H1 (cell line): ENCODE results near the gene EPHA1. TPM values are rescaled to one million over a fixed set of nuclear protein-coding genes. Genes with fewer than 3 reads are reported as not detected.

Experiments
- CTCF ChIA-PET: fragments of 300-600 bp; sonication (Branson Sonifier 250); formaldehyde crosslinking; loops from one replicate; lab custom pipeline; 2021; ENCODE audit not compliant: partially characterized antibody; lab: Charles Lee
- POLR2A ChIA-PET: fragments of 300-600 bp; sonication (Branson Sonifier 250); formaldehyde crosslinking; loops from one replicate; lab custom pipeline; 2021; ENCODE audit warnings: inconsistent platforms; ENCODE audit not compliant: partially characterized antibody; lab: Charles Lee
- DNase-seq, 2 experiments: peaks; one replicate each; pipeline versions ENCODE4 v3.0.0 to v3.0.0-alpha.2; 2010 to 2022; ENCODE audit warnings: low spot score in 2 of 2, low read depth in 1 of 2, mixed read lengths in 1 of 2
- FAIRE-seq: peaks from 2 replicates; lab custom pipeline; 2011; peaks lifted over from hg19 to GRCh38; lab: Jason Lieb, UNC
- H2AFZ ChIP-seq: 2 replicates; pipeline ENCODE4 v1.8.1; 2012; ENCODE audit warnings: low read length, inconsistent platforms
- H2AK5ac ChIP-seq: 2 replicates; pipeline ENCODE4 v1.6.1; 2013; ENCODE audit warnings: low read depth, low read length
- H2BK120ac ChIP-seq: replicated peaks from 2 replicates; pipeline ENCODE3; 2013; ENCODE audit warnings: low read depth, low read length, inconsistent platforms
- H2BK12ac ChIP-seq: 2 replicates; pipeline ENCODE4 v1.6.1; 2013; ENCODE audit warnings: low read depth, low read length
- H2BK15ac ChIP-seq: 2 replicates; pipeline ENCODE4 v1.6.1; 2013; ENCODE audit warnings: low read length
- H2BK20ac ChIP-seq: 2 replicates; pipeline ENCODE4 v1.6.1; 2013; ENCODE audit warnings: low read length
- H2BK5ac ChIP-seq: 2 replicates; pipeline ENCODE4 v1.6.1; 2013; ENCODE audit warnings: low read depth, low read length
- H3K14ac ChIP-seq: 2 replicates; pipeline ENCODE4 v1.6.1; 2013; ENCODE audit warnings: inconsistent platforms; ENCODE audit not compliant: insufficient read length
- H3K18ac ChIP-seq: 2 replicates; pipeline ENCODE4 v1.6.1; 2013; ENCODE audit warnings: low read length; ENCODE audit errors: extremely low read depth
- H3K23ac ChIP-seq: 2 replicates; pipeline ENCODE4 v1.6.1; 2013; ENCODE audit warnings: inconsistent platforms; ENCODE audit not compliant: insufficient read length
- H3K23me2 ChIP-seq: 2 replicates; pipeline ENCODE4 v1.6.1; 2013; ENCODE audit warnings: low read depth, low read length
- H3K27ac ChIP-seq: 2 replicates; pipeline ENCODE4 v1.6.1; 2011; ENCODE audit warnings: low read depth, low read length, inconsistent platforms
- H3K27me3 ChIP-seq, 4 experiments: replicated peaks in 1 of 4; 1 replicate in 1 of 4; 2 replicates in 3 of 4; pipeline versions ENCODE4 v1.6.1 to v1.8.1; 2011 to 2013; ENCODE audit warnings: low read length in 3 of 4, mild to moderate bottlenecking in 3 of 4, inconsistent platforms in 2 of 4, mixed read lengths in 2 of 4, moderate library complexity in 1 of 4; ENCODE audit not compliant: control insufficient read depth in 3 of 4, insufficient read depth in 3 of 4; ENCODE audit errors: extremely low read depth in 1 of 4
- H3K36me3 ChIP-seq, 4 experiments: 2 replicates each; pipeline versions ENCODE4 v1.6.1 to v1.8.1; 2011 to 2013; ENCODE audit warnings: mild to moderate bottlenecking in 4 of 4, low read length in 3 of 4, moderate library complexity in 2 of 4, control low read depth in 1 of 4, inconsistent platforms in 1 of 4; ENCODE audit not compliant: insufficient read depth in 4 of 4, control insufficient read depth in 2 of 4
- H3K4ac ChIP-seq: replicated peaks from 2 replicates; pipeline ENCODE3; 2013; ENCODE audit warnings: low read length, low read depth, mixed read lengths, inconsistent platforms; ENCODE audit not compliant: insufficient read length
- H3K4me1 ChIP-seq, 4 experiments: replicated peaks in 1 of 4; 1 replicate in 1 of 4; 2 replicates in 3 of 4; pipeline versions ENCODE4 v1.6.1 to v1.8.1; 2011 to 2013; ENCODE audit warnings: low read length in 3 of 4, inconsistent platforms in 2 of 4, mixed read lengths in 1 of 4; ENCODE audit not compliant: insufficient read depth in 4 of 4, control insufficient read depth in 3 of 4
- H3K4me2 ChIP-seq, 2 experiments: 2 replicates each; pipeline versions ENCODE4 v1.6.1 to v1.8.1; 2011 to 2013; ENCODE audit warnings: low read depth in 2 of 2, low read length in 2 of 2, control low read depth in 1 of 2, inconsistent platforms in 1 of 2, mild to moderate bottlenecking in 1 of 2; ENCODE audit not compliant: insufficient read depth in 1 of 2
- H3K4me3 ChIP-seq, 4 experiments: fragments of 200-600, 300-600 bp in 1 of 4; sonication (generic), shearing (Covaris generic), sonication (Bioruptor Twin) in 1 of 4; 2 replicates each; pipeline versions ENCODE4 v1.5.1 to v1.8.1; 2011 to 2016; ENCODE audit warnings: low read length in 4 of 4, low read depth in 3 of 4, control low read depth in 2 of 4, inconsistent platforms in 2 of 4, mild to moderate bottlenecking in 2 of 4, mixed read lengths in 1 of 4, moderate library complexity in 1 of 4; ENCODE audit not compliant: insufficient read depth in 2 of 4; ENCODE audit errors: extremely low read depth in 1 of 4
- H3K56ac ChIP-seq: replicated peaks from 2 replicates; pipeline ENCODE3; 2013; ENCODE audit warnings: low read depth, mild to moderate bottlenecking, mixed read lengths, low read length, inconsistent platforms; ENCODE audit not compliant: insufficient read length
- H3K79me1 ChIP-seq: 2 replicates; pipeline ENCODE4 v1.6.1; 2013; ENCODE audit warnings: low read depth, low read length, control low read depth
- H3K79me2 ChIP-seq, 2 experiments: 2 replicates each; pipeline versions ENCODE4 v1.6.1 to v1.8.1; 2012 to 2013; ENCODE audit warnings: low read length in 2 of 2, mild to moderate bottlenecking in 2 of 2, inconsistent platforms in 1 of 2; ENCODE audit not compliant: insufficient read depth in 2 of 2, control insufficient read depth in 1 of 2
- H3K9ac ChIP-seq, 4 experiments: replicated peaks in 1 of 4; 1 replicate in 1 of 4; 2 replicates in 3 of 4; pipeline versions ENCODE4 v1.6.1 to v1.8.1; 2011 to 2013; ENCODE audit warnings: low read depth in 3 of 4, low read length in 3 of 4, control low read depth in 2 of 4, mild to moderate bottlenecking in 2 of 4, moderate library complexity in 2 of 4, inconsistent platforms in 1 of 4; ENCODE audit errors: extremely low read depth in 1 of 4
- H3K9me3 ChIP-seq, 2 experiments: 2 replicates each; pipeline versions ENCODE4 v1.6.1 to v1.8.1; 2012 to 2013; ENCODE audit warnings: mild to moderate bottlenecking in 2 of 2, moderate library complexity in 2 of 2, control low read depth in 1 of 2, inconsistent platforms in 1 of 2, low read depth in 1 of 2, low read length in 1 of 2, mixed read lengths in 1 of 2; ENCODE audit not compliant: insufficient read depth in 2 of 2
- H4K20me1 ChIP-seq, 2 experiments: replicated peaks in 1 of 2; 2 replicates each; pipeline versions ENCODE3 to v1.8.1; 2011 to 2013; ENCODE audit warnings: inconsistent platforms in 2 of 2, low read length in 2 of 2, mild to moderate bottlenecking in 1 of 2; ENCODE audit not compliant: insufficient read depth in 2 of 2, control insufficient read depth in 1 of 2
- H4K5ac ChIP-seq: 2 replicates; pipeline ENCODE4 v1.6.1; 2013; ENCODE audit warnings: low read length, low read depth, mixed read lengths, inconsistent platforms; ENCODE audit not compliant: insufficient read length
- H4K8ac ChIP-seq: 2 replicates; pipeline ENCODE4 v1.8.0; 2013; ENCODE audit warnings: mild to moderate bottlenecking, moderate library complexity, low read length, inconsistent platforms; ENCODE audit not compliant: insufficient read depth; ENCODE audit errors: extremely low read depth
- H4K91ac ChIP-seq: replicated peaks from 2 replicates; pipeline ENCODE3; 2013; ENCODE audit warnings: low read length, mixed read lengths, inconsistent platforms; ENCODE audit not compliant: insufficient read length
- ATF3 ChIP-seq: IDR thresholded peaks from 2 replicates; pipeline ENCODE4 v1.6.1; 2011; ENCODE audit warnings: low read depth, mild to moderate bottlenecking, low read length; ENCODE audit not compliant: insufficient read depth
- POLR2AphosphoS5 ChIP-seq: IDR thresholded peaks from 2 replicates; pipeline ENCODE4 v1.6.1; 2011; ENCODE audit warnings: low read depth, low read length
- RNF2 ChIP-seq: fragments of 200-900, 300-1000 bp; sonication (generic); IDR thresholded peaks from 2 replicates; pipeline ENCODE4 v1.7.1; 2016; ENCODE audit warnings: borderline replicate concordance, low read depth, mild to moderate bottlenecking, antibody characterized with exemption, low read length; ENCODE audit not compliant: poor library complexity, severe bottlenecking; ENCODE audit errors: missing control alignments
- SRF ChIP-seq: IDR thresholded peaks from 2 replicates; pipeline ENCODE4 v1.6.1; 2011; ENCODE audit warnings: mild to moderate bottlenecking, low read depth, low read length, moderate library complexity
- ZNF274 ChIP-seq: IDR thresholded peaks from 2 replicates; pipeline ENCODE4 v1.7.0; 2012; ENCODE audit warnings: low read length, borderline replicate concordance; ENCODE audit errors: extremely low read depth
- WGBS, 2 experiments: shearing (Covaris generic) in 1 of 2; methylation state at CpG; one replicate each; pipeline versions ENCODE4 v1.1.6 to v1.1.7; 2013 to 2015; ENCODE audit warnings: low lambda C conversion rate in 2 of 2, mixed read lengths in 2 of 2, inconsistent platforms in 1 of 2, low coverage in 1 of 2, missing lambda C conversion rate in 1 of 2; ENCODE audit not compliant: insufficient replicate concordance in 2 of 2, insufficient coverage in 1 of 2, insufficient read length in 1 of 2; ENCODE audit errors: extremely low coverage in 1 of 2, missing lambda C conversion rate in 1 of 2; 5-methylcytosine and 5-hydroxymethylcytosine counted together
- polyA plus RNA-seq, 7 experiments: library from polyadenylated mRNA; depleted of rRNA in 3 of 7; stranded (reverse) in 5 of 7; unstranded in 2 of 7; fragments of >200 nt in 5 of 7; fragments of 200-250 nt in 2 of 7; gene quantifications; 1 replicate in 5 of 7; 2 replicates in 1 of 7; 4 replicates in 1 of 7; pipeline versions ENCODE4 v1.2.1 to v1.2.3, GENCODE V29; 2011 to 2013; ENCODE audit warnings: missing spikeins in 2 of 7, mixed read lengths in 2 of 7
- total RNA-seq: library from RNA; stranded (reverse); fragmentation: NEBNext Ultra II Directional; extraction: Animal tissue kit (Norgen Biotek cat#: 25700); gene quantifications from 2 replicates; pipeline ENCODE4 v1.2.1, GENCODE V29; 2021
- TF ChIP-seq, protein P1 (sequence below): IDR thresholded peaks from 2 replicates; pipeline ENCODE4 v1.6.1; 2012; ENCODE audit warnings: inconsistent platforms

EPHA1 gene
- total and polyA plus RNA-seq, 2 of the 8 experiments (the other 6 are each of a cell fraction or from before 2014, with no cell fraction given) = 86.5 to 133 TPM

DNA sequence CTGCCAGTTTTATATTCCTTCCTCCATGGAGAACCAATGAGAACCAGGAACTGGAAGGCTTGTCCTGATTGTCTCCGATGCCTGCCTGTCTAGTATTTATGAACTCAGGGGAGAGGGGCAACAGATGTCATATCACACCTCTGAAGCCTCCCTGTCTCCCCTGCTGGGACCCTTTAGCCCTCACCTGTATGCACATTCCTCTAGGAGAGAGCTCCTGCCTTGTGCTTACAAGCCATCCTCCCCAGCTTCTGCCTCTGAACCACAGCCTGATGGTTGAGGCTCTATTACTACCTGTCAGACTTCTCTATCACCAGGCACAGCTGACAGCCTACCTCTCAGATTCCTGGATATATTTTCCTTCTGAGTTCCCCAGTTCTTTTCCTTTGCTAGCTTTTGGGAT lies 40.3 kb downstream of the EPHA1 start:
- H3K27ac ChIP-seq = no peak overlapping the region
- H3K27me3 ChIP-seq = peaks cover 0 to 9% (median 6%) of the 10 kb centered on the region in 4 experiments; a peak in 4 of 7 replicates
- POLR2A ChIA-PET = interaction anchor here (1.2 to 19.0 kb wide), 3 partner anchors 10 to 31 kb away, joined by 5 to 518 read pairs (median 233); partner anchors contain the start of genes EPHA1 and ZYX

More for the DNA sequence above, 40.3 kb downstream of the EPHA1 start:
- Histone ChIP-seq H3K79me2 (no peaks in the 10 kb centered on the region), H2BK12ac (0 out of 2 replicates have a peak overlapping the region, but pooled peaks have one; percentile 75), H3K23ac (no peak overlapping the region), H4K8ac (no peak overlapping the region), H2BK20ac (peak overlapping the region; percentile 4; the same call in 1 of the 2 replicates), H4K5ac (no peak overlapping the region), H2BK120ac (no peak overlapping the region), H4K20me1 (no peaks in the 10 kb centered on the region), H3K4me2 (peak overlapping the region in 1 of 2 experiments; percentile 24; a peak in 1 of 4 replicates), H3K9ac (no peak overlapping the region), H2AFZ (no peak overlapping the region), H4K91ac (no peak overlapping the region), H3K14ac (no peak overlapping the region), H2BK5ac (0 out of 2 replicates have a peak overlapping the region, but pooled peaks have one; percentile 72), H2AK5ac (peak overlapping the region; percentile 97; the same call in 1 of the 2 replicates), H3K9me3 (no peaks in the 10 kb centered on the region), H2BK15ac (0 out of 2 replicates have a peak overlapping the region, but pooled peaks have one; percentile 32), H3K23me2 (peaks cover 1% of the 10 kb centered on the region), H3K79me1 (no peaks in the 10 kb centered on the region), H3K4me3 (no peak overlapping the region), H3K36me3 (no peaks in the 10 kb centered on the region), H3K4ac (no peak overlapping the region), H3K56ac (no peak overlapping the region), H3K4me1 (peaks cover 6 to 22% (median 14%) of the 10 kb centered on the region in 4 experiments; a peak in 5 of 7 replicates), H3K18ac (peak overlapping the region; percentile 74; the same call in 1 of the 2 replicates)
- CTCF ChIA-PET = interaction anchor here (0.8 to 17.5 kb wide), 7 partner anchors 11 to 63 kb away, joined by 3 to 359 read pairs (median 7); partner anchors contain the start of gene EPHA1
- DNase-seq = no peak
- FAIRE-seq = no peak
- no peak for TF ChIP-seq SRF
- TF ChIP-seq POLR2AphosphoS5 = no peak
- no peak for TF ChIP-seq ATF3
- TF ChIP-seq, protein P1, sequence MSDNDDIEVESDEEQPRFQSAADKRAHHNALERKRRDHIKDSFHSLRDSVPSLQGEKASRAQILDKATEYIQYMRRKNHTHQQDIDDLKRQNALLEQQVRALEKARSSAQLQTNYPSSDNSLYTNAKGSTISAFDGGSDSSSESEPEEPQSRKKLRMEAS = 0 out of 2 replicates have a peak, but pooled peaks have one; percentile 8
- no peak for TF ChIP-seq RNF2
- no peak for TF ChIP-seq ZNF274
- WGBS, 2 experiments = 75% methylated on average over 1 of the region's 1 CpG; no CpG with 5 or more reads in 1 of the 2 experiments
